ENCODE measurements around the gene TRMT2A. TPM values are rescaled to one million over a fixed set of nuclear protein-coding genes. Genes with fewer than 3 reads are reported as not detected.
"Not testable (repeated sequence)": the region's sequence is repeated elsewhere in the genome, so short reads cannot be mapped to it uniquely, and the experiment has no call there.

The TRMT2A gene
- polyA plus RNA-seq (2012; ENCODE audit: missing spikeins): 33.0 TPM

- FAIRE-seq: peak; percentile 98
- peak; percentile 10 for TF ChIP-seq TAF1 (IDR thresholded peaks at IDR 0.05; ENCODE audit: borderline replicate concordance, low read depth, low read length)
- no peak for TF ChIP-seq POLR2AphosphoS5 (IDR thresholded peaks at IDR 0.05; ENCODE audit: low read depth, low read length)
- TF ChIP-seq POLR2A (IDR thresholded peaks at IDR 0.05; ENCODE audit: low read depth, low read length): peak; percentile 49; the same call in 1 of the 2 replicates
These were observed at the start of gene TRMT2A for GRCh38 chr22:20116951-20117632. TRMT2A (minus strand) TSS chr22:20117226; CDS start chr22:20116906, 320 bp downstream.

GRCh38 chr22:20166703-20167102 lies 49.7 kb upstream of the TRMT2A start:
- DNase-seq (ENCODE audit: insufficient read length) (no peak), FAIRE-seq (no peak)
- no peak for TF ChIP-seq POLR2AphosphoS5 (IDR thresholded peaks at IDR 0.05; ENCODE audit: low read depth, low read length)
- no peak for TF ChIP-seq POLR2A (IDR thresholded peaks at IDR 0.05; ENCODE audit: low read depth, low read length)
- TF ChIP-seq TAF1 (IDR thresholded peaks at IDR 0.05; ENCODE audit: borderline replicate concordance, low read depth, low read length): no peak

More at GRCh38 chr22:20116951-20117632, at the start of gene TRMT2A:
- DNase-seq (ENCODE audit: insufficient read length): peak; percentile 99

DNA sequence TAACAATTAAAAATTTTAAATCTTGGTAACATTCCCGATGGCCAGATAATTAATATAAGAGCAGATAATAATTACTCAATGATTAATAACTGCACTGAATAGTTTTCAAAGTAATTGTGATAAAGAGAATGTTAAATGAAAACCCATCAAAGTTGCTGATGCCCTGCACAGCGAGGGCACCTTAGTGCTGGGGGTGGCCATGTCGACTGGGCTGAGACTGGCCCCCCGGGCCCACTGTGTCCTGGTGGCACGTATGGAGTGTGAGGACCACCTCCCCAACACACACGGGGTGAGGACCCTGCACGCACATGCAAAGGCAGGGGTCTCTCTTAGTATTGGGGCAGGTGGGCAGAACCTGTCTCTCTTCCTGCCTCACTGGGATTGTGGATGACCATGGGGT lies 48.9 kb upstream of the TRMT2A start:
- FAIRE-seq: no peak
- DNase-seq (ENCODE audit: insufficient read length): no peak
- TF ChIP-seq POLR2A (IDR thresholded peaks at IDR 0.05; ENCODE audit: low read depth, low read length) (no peak), POLR2AphosphoS5 (IDR thresholded peaks at IDR 0.05; ENCODE audit: low read depth, low read length) (no peak), TAF1 (IDR thresholded peaks at IDR 0.05; ENCODE audit: borderline replicate concordance, low read depth, low read length) (no peak)

- DNase-seq (ENCODE audit: insufficient read length) (no peak), FAIRE-seq (no peak)
- TF ChIP-seq POLR2A (IDR thresholded peaks at IDR 0.05; ENCODE audit: low read depth, low read length) (no peak), POLR2AphosphoS5 (IDR thresholded peaks at IDR 0.05; ENCODE audit: low read depth, low read length) (no peak), TAF1 (IDR thresholded peaks at IDR 0.05; ENCODE audit: borderline replicate concordance, low read depth, low read length) (no peak)
These were observed 48.4 kb upstream of the TRMT2A start for GRCh38 chr22:20165421-20165820.

GRCh38 chr22:20164863-20165262 lies 47.8 kb upstream of the TRMT2A start:
- DNase-seq (ENCODE audit: insufficient read length): no peak
- no peak for FAIRE-seq
- no peak for TF ChIP-seq POLR2A (IDR thresholded peaks at IDR 0.05; ENCODE audit: low read depth, low read length)
- no peak for TF ChIP-seq TAF1 (IDR thresholded peaks at IDR 0.05; ENCODE audit: borderline replicate concordance, low read depth, low read length)
- no peak for TF ChIP-seq POLR2AphosphoS5 (IDR thresholded peaks at IDR 0.05; ENCODE audit: low read depth, low read length)

DNA sequence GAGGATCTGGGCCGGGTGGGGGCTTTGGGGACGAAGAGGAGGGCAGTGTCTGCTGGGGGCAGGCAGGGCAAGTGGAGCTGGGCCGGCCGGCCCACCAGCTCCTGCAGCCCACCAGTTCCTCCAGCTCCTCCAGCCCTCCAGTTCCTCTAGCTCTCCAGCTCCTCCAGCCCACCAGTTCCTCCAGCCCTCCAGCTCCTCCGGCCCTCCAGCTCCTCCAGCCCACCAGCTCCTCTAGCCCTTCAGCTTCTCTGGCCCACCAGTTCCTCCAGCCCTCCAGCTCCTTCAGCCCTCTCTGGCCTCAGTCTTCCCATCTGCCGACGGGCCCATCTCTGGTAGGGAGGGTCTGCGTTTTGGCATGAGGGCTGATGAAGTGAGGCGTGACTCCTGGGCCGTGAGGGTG lies 43.0 kb upstream of the TRMT2A start:
- no peak for TF ChIP-seq POLR2AphosphoS5 (IDR thresholded peaks at IDR 0.05; ENCODE audit: low read depth, low read length)
- TF ChIP-seq TAF1 (IDR thresholded peaks at IDR 0.05; ENCODE audit: borderline replicate concordance, low read depth, low read length): no peak
- TF ChIP-seq POLR2A (IDR thresholded peaks at IDR 0.05; ENCODE audit: low read depth, low read length): no peak
- DNase-seq (ENCODE audit: insufficient read length) (no peak), FAIRE-seq (no peak)

- not testable (repeated sequence) for DNase-seq (ENCODE audit: insufficient read length); FAIRE-seq
These were observed 42.5 kb upstream of the TRMT2A start for GRCh38 chr22:20159531-20159930.

DNA sequence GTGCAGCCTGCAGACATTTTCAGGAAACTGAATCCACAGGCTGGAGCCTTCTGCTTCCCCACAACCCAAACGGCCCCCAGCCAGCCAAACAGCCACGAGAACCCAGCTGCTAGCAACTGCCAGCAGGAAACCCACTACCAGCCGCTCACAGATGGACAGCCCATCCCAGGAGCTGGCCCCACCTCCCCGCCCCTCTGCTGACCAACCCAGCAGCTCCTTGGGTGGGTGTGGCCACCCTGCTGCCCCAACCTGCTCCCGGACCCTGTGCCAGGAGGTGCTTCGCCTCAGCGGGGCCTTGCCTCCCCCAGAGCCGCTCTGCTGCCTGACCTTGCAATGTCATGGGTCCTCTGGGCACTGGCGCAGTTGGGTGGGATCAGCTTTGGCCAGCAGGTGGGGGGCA lies 42.0 kb upstream of the TRMT2A start:
- DNase-seq (ENCODE audit: insufficient read length) (no peak), FAIRE-seq (no peak)
- no peak for TF ChIP-seq POLR2AphosphoS5 (IDR thresholded peaks at IDR 0.05; ENCODE audit: low read depth, low read length)
- no peak for TF ChIP-seq POLR2A (IDR thresholded peaks at IDR 0.05; ENCODE audit: low read depth, low read length)
- no peak for TF ChIP-seq TAF1 (IDR thresholded peaks at IDR 0.05; ENCODE audit: borderline replicate concordance, low read depth, low read length)

DNA sequence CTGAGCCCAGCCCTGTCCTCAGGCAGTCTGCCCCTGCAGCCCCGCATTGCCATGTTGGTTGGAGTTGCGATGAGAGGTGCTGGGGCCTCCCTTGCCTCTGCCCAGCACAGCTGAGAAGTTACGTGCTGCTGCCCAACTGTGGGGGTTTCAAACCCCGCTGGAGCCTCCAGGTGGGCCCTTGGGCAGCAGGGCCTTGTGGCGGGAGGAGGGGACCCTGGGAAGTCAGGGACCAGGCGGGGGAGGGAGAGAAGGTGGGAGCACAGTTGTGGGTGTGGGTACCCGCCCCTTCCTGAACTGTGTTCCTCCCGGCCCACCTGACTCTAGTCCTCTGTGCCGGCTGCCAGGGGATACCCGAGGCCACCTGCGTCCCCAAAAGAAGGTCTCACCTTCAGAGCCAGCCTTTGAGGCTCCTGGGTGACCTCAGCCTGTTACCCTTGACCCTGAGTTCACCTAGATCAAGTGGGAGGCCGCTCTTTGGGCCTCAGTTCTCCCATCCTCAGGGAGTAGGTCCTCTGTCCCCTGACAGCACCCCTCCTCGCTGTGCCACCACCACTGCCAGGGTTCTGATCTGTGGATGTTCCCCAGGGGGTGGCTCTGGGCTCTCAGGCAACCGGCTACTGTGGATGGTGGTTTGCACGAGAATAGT lies 41.5 kb upstream of the TRMT2A start:
- TF ChIP-seq POLR2AphosphoS5 (IDR thresholded peaks at IDR 0.05; ENCODE audit: low read depth, low read length) (no peak), POLR2A (IDR thresholded peaks at IDR 0.05; ENCODE audit: low read depth, low read length) (no peak), TAF1 (IDR thresholded peaks at IDR 0.05; ENCODE audit: borderline replicate concordance, low read depth, low read length) (no peak)
- FAIRE-seq: no peak
- DNase-seq (ENCODE audit: insufficient read length): no peak

DNA sequence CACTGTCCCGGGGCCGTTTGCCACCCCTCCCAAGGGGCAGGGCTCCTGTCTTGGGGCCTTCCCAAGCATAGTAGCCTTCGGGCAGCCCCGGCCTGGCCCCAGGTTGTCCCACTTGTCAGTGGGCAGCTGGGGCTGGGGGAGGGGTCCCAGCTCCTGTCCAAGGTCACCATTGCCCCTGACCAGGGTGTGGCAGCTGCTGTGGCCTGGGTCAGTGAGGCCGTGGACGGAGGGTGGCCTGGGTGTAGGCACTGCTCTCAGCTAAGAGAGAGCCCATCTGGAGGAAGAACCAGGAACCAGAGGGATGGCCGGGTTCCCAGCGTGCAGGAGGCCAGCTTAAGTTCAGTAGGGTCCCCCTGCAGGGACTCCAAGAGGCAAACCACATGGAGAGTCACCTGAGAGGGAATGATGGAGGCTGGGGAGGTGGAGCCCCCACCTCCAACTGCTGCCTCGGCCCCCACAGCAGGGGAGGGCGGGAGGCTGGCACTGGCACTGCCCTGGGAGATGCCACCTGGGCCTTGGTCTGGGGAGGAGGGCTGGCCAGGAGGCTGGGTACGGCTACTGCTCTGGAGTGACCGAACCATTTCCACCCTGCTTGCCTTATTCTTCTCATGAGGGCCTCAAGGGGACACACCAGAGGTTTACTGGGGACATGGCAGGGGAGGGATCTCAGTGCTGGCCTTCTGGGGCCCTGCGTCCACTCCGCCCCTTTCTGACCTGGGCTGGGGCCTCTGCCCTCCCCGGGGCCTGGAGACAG lies 40.6 kb upstream of the TRMT2A start:
- TF ChIP-seq POLR2A (IDR thresholded peaks at IDR 0.05; ENCODE audit: low read depth, low read length): no peak
- no peak for TF ChIP-seq TAF1 (IDR thresholded peaks at IDR 0.05; ENCODE audit: borderline replicate concordance, low read depth, low read length)
- TF ChIP-seq POLR2AphosphoS5 (IDR thresholded peaks at IDR 0.05; ENCODE audit: low read depth, low read length): no peak
- DNase-seq (ENCODE audit: insufficient read length) (no peak), FAIRE-seq (no peak)

- DNase-seq (ENCODE audit: insufficient read length) (peak; percentile 95), FAIRE-seq (peak; percentile 94)
- TF ChIP-seq TAF1 (IDR thresholded peaks at IDR 0.05; ENCODE audit: borderline replicate concordance, low read depth, low read length): no peak
- TF ChIP-seq POLR2AphosphoS5 (IDR thresholded peaks at IDR 0.05; ENCODE audit: low read depth, low read length): no peak
- no peak for TF ChIP-seq POLR2A (IDR thresholded peaks at IDR 0.05; ENCODE audit: low read depth, low read length)
These were observed 39.8 kb upstream of the TRMT2A start for GRCh38 chr22:20156611-20157429.

All from GM12892 (cell line).